Measurements from ENCODE around the gene MSH4.

DNA sequence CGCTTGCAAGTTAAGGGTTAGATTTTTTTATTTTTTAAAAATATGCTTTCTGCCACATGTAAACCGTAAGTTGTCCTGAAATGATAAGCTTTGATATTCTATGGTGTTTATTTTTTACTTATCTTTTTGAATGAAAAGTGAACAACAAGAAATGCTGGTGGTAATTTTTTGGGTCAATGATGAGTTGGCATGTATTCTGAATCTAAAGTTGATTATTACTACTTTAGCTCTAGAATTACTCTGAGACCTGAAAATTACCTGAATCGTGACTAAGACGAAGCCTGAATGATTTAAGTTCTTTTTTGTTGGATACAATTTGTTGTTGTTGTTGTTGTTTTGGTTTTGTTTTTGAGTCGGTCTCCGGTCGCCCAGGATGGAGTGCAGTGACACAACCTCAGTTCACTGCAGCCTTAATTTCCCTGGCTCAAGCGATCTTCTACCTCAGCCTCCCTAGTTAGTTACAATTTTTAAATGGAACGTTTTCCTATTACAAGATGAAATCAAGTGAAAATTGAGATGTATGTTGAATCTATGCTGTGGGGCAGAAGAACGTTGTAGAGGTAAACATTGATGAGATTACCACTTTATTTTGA is 9.7 kb upstream of the MSH4 start:
- TF ChIP-seq POLR2A (IDR thresholded peaks at IDR 0.05; ENCODE audit: low read length) (no peak), GATA1 (IDR thresholded peaks at IDR 0.05; ENCODE audit: low read depth, low read length) (no peak)

Data from erythroblast (primary cell).